Measurements from ENCODE around the gene MIER2. TPM values are rescaled to one million over a fixed set of nuclear protein-coding genes. Genes with fewer than 3 reads are reported as not detected.

Gene MIER2
- total RNA-seq, 2 donors from 2014 or later = 17.3 to 19.1 TPM

DNA sequence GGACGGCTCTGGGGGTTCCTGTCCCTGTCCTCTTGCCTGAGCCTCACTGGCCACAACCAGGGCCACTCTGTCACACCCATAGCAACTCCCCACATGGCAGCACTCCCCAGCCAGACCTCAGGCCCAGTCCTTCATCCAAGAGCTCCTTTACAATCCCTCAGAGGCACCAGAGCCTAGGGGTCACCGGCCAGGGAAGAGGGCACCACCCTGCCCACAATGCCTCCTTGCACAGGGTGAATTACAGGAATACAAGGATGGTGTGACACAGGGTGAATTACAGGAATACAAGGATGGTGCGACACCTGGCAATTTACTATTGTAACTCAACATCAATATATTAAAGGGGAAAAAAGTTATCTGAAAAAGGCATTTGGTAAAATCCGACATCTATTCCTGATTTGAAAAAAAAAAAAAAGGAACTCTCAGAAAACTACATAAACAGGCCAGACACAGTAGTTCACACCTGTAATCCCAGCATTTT, 16.5 kb downstream of the MIER2 start:
- DNase-seq = no peak

GRCh38 chr19:327291-328024, 17.1 kb downstream of the MIER2 start:
- intact Hi-C loops (cut with DNase I) = no loop called here
- TF ChIP-seq, protein P1, sequence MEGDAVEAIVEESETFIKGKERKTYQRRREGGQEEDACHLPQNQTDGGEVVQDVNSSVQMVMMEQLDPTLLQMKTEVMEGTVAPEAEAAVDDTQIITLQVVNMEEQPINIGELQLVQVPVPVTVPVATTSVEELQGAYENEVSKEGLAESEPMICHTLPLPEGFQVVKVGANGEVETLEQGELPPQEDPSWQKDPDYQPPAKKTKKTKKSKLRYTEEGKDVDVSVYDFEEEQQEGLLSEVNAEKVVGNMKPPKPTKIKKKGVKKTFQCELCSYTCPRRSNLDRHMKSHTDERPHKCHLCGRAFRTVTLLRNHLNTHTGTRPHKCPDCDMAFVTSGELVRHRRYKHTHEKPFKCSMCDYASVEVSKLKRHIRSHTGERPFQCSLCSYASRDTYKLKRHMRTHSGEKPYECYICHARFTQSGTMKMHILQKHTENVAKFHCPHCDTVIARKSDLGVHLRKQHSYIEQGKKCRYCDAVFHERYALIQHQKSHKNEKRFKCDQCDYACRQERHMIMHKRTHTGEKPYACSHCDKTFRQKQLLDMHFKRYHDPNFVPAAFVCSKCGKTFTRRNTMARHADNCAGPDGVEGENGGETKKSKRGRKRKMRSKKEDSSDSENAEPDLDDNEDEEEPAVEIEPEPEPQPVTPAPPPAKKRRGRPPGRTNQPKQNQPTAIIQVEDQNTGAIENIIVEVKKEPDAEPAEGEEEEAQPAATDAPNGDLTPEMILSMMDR (IDR thresholded peaks at IDR 0.05) = no peak
- Histone ChIP-seq H3K27ac (no peak overlapping the region), H3K4me1 (no peaks in the 10 kb centered on the region), H3K4me3 (no peak overlapping the region), H3K9me3 (no peaks in the 10 kb centered on the region), H3K36me3 (peaks cover 29% of the 10 kb centered on the region), H3K27me3 (no peaks in the 10 kb centered on the region), H3K9ac (ENCODE audit: low read depth in 2 of 2, low read length in 2 of 2) (no peak overlapping the region)
- no peak for DNase-seq

More for the DNA sequence above, 16.5 kb downstream of the MIER2 start:
- Histone ChIP-seq H3K4me1 (no peaks in the 10 kb centered on the region), H3K36me3 (peaks cover 29% of the 10 kb centered on the region), H3K4me3 (no peak overlapping the region), H3K9me3 (no peaks in the 10 kb centered on the region), H3K9ac (ENCODE audit: low read depth in 2 of 2, low read length in 2 of 2) (no peak overlapping the region), H3K27ac (no peak overlapping the region), H3K27me3 (no peaks in the 10 kb centered on the region)
- intact Hi-C loops (cut with DNase I) = no loop called here
- TF ChIP-seq, protein P1 (IDR thresholded peaks at IDR 0.05) = no peak

DNA sequence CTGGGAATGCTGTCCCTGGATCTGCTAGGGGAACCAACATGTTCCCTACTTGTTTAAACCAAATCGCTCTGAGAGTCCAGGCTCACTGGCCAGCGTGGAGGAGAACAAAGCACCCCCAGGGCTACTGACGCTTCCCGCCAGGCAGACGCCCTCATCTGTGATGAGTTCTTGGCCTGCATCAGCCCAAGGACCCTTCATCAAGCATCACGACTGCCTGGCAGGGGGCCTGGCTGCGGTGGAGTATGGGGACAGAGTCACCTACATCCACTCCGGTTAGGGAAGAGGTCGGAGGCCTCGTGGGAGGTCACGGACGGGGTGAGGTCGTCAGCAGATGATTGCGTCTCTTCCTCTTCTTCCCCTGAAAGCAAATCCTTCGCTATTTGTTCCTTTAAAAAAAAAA, 17.7 kb downstream of the MIER2 start:
- TF ChIP-seq, protein P1 (IDR thresholded peaks at IDR 0.05) = no peak
- no peak for DNase-seq
- Histone ChIP-seq H3K9ac (ENCODE audit: low read depth in 2 of 2, low read length in 2 of 2) (no peak overlapping the region), H3K4me1 (no peaks in the 10 kb centered on the region), H3K36me3 (peaks cover 29% of the 10 kb centered on the region), H3K27me3 (no peaks in the 10 kb centered on the region), H3K27ac (no peak overlapping the region), H3K4me3 (no peak overlapping the region), H3K9me3 (no peaks in the 10 kb centered on the region)
- intact Hi-C loops (cut with DNase I) = no loop called here

- intact Hi-C loops (cut with DNase I) = no loop called here
- Histone ChIP-seq H3K9me3 (no peaks in the 10 kb centered on the region), H3K9ac (ENCODE audit: low read depth in 2 of 2, low read length in 2 of 2) (no peak overlapping the region), H3K27ac (no peak overlapping the region), H3K36me3 (peaks cover 25% of the 10 kb centered on the region), H3K4me3 (no peak overlapping the region), H3K4me1 (no peaks in the 10 kb centered on the region), H3K27me3 (no peaks in the 10 kb centered on the region)
- DNase-seq = no peak
- TF ChIP-seq, protein P1 (IDR thresholded peaks at IDR 0.05) = no peak
Observed at GRCh38 chr19:325937-326565, 18.5 kb downstream of the MIER2 start.

- Histone ChIP-seq H3K36me3 (peaks cover 18% of the 10 kb centered on the region), H3K9me3 (no peaks in the 10 kb centered on the region), H3K27me3 (no peaks in the 10 kb centered on the region), H3K9ac (ENCODE audit: low read depth in 2 of 2, low read length in 2 of 2) (no peak overlapping the region), H3K4me3 (no peak overlapping the region), H3K4me1 (no peaks in the 10 kb centered on the region), H3K27ac (no peak overlapping the region)
- DNase-seq = no peak
- intact Hi-C loops (cut with DNase I) = no loop called here
- TF ChIP-seq, protein P1 (IDR thresholded peaks at IDR 0.05) = no peak
Observed at GRCh38 chr19:325173-325936, 19.2 kb downstream of the MIER2 start.
